Colonic mucosa (tissue), 4 donors: Measurements from ENCODE around the gene EML6. TPM values are rescaled to one million over a fixed set of nuclear protein-coding genes. Genes with fewer than 3 reads are reported as not detected.
A peak's percentile ranks its signal among the peaks of the same experiment; 100 is the strongest.

Source experiments
- DNase-seq: peaks from one replicate; pipeline ENCODE4 v3.0.0-alpha.2; 2020
- H3K27ac ChIP-seq: fragments of 200-600 bp; one replicate; pipeline ENCODE4 v1.8.0; 2021
- H3K27me3 ChIP-seq: fragments of 200-600 bp; one replicate; pipeline ENCODE4 v1.8.0; 2021
- H3K36me3 ChIP-seq: fragments of 200-600 bp; one replicate; pipeline ENCODE4 v1.8.0; 2021
- H3K4me1 ChIP-seq: fragments of 200-600 bp; one replicate; pipeline ENCODE4 v1.8.0; 2021; ENCODE audit warnings: mild to moderate bottlenecking
- H3K4me3 ChIP-seq: fragments of 200-600 bp; one replicate; pipeline ENCODE4 v1.8.0; 2021
- H3K9ac ChIP-seq, 2 donors: one replicate each; pipeline ENCODE4 v1.7.0; 2013; ENCODE audit warnings: control low read depth in 2 of 2, low read depth in 2 of 2, low read length in 2 of 2
- H3K9me3 ChIP-seq: fragments of 200-600 bp; one replicate; pipeline ENCODE4 v1.8.0; 2021
- CTCF ChIP-seq: fragments of 200-600 bp; IDR thresholded peaks from one replicate; pipeline ENCODE4 v1.8.0; 2022; ENCODE audit warnings: antibody characterized with exemption, mild to moderate bottlenecking
- intact Hi-C: fragments of 100-400 bp; cut with DNase I; formaldehyde crosslinking; loops from one replicate; pipeline ENCODE4 v1.14.1; 2022
- total RNA-seq, 2 donors: library from RNA; stranded (reverse); fragmentation: NEBNext Ultra II Directional in 1 of 2; extraction: Animal tissue kit (Norgen Biotek cat#: 25700) in 1 of 2; gene quantifications; one replicate each; pipeline ENCODE4 v1.2.1, GENCODE V29; 2021
- donor health status: healthy.
- donor health status: DM: no; HTN: no; CAD: no.
- donor health status: DM: no; HTN: no; CAD: no.

EML6 gene
- total RNA-seq, 2 donors from 2014 or later: 2.1 to 2.5 TPM

GRCh38 chr2:54708584-54709335 lies 14.7 kb upstream of the EML6 start:
- Histone ChIP-seq H3K27ac (peak overlapping the region; percentile 29), H3K27me3 (no peaks in the 10 kb centered on the region), H3K9ac (peak overlapping the region; percentile 48 to 62), H3K4me1 (no peaks in the 10 kb centered on the region), H3K36me3 (no peaks in the 10 kb centered on the region), H3K4me3 (peak overlapping the region; percentile 54), H3K9me3 (no peaks in the 10 kb centered on the region)
- peak; percentile 68 for DNase-seq
- intact Hi-C loops: loop anchor here (5.0 to 10.0 kb wide), 4 partner anchors 41 to 594 kb away; partner anchors contain the start of gene ACYP2
- TF ChIP-seq CTCF: no peak

GRCh38 chr2:54709336-54709809 lies 14.1 kb upstream of the EML6 start:
- no peaks in the 10 kb centered on the region for H3K27me3 ChIP-seq
- H3K9ac ChIP-seq: peak overlapping the region; percentile 48 to 62
- H3K9me3 ChIP-seq: no peaks in the 10 kb centered on the region
- no peaks in the 10 kb centered on the region for H3K36me3 ChIP-seq
- no peak for TF ChIP-seq CTCF
- peak overlapping the region; percentile 29 for H3K27ac ChIP-seq
- intact Hi-C loops: loop anchor here (5.0 to 10.0 kb wide), 4 partner anchors 42 to 595 kb away; partner anchors contain the start of gene ACYP2
- DNase-seq: peak; percentile 75
- no peaks in the 10 kb centered on the region for H3K4me1 ChIP-seq
- H3K4me3 ChIP-seq: peak overlapping the region; percentile 54

- H3K9me3 ChIP-seq: no peaks in the 10 kb centered on the region
- H3K27me3 ChIP-seq: no peaks in the 10 kb centered on the region
- no peak for TF ChIP-seq CTCF
- H3K36me3 ChIP-seq: no peaks in the 10 kb centered on the region
- no peak for DNase-seq
- H3K4me1 ChIP-seq: no peaks in the 10 kb centered on the region
- H3K9ac ChIP-seq: no peak overlapping the region
- intact Hi-C loops: no loop called here
- no peak overlapping the region for H3K4me3 ChIP-seq
- H3K27ac ChIP-seq: no peak overlapping the region
Observed at GRCh38 chr2:54710216-54710615, 13.2 kb upstream of the EML6 start.

- no peaks in the 10 kb centered on the region for H3K4me1 ChIP-seq
- no peak for DNase-seq
- intact Hi-C loops: no loop called here
- no peak for TF ChIP-seq CTCF
- no peak overlapping the region for H3K27ac ChIP-seq
- no peaks in the 10 kb centered on the region for H3K9me3 ChIP-seq
- H3K27me3 ChIP-seq: no peaks in the 10 kb centered on the region
- H3K36me3 ChIP-seq: no peaks in the 10 kb centered on the region
- H3K9ac ChIP-seq: no peak overlapping the region
- H3K4me3 ChIP-seq: no peak overlapping the region
Observed at GRCh38 chr2:54712516-54712915, 10.9 kb upstream of the EML6 start.

GRCh38 chr2:54714996-54715395 lies 8.5 kb upstream of the EML6 start:
- H3K36me3 ChIP-seq: no peaks in the 10 kb centered on the region
- no peak overlapping the region for H3K9ac ChIP-seq
- H3K9me3 ChIP-seq: no peaks in the 10 kb centered on the region
- H3K27me3 ChIP-seq: no peaks in the 10 kb centered on the region
- TF ChIP-seq CTCF: no peak
- no peak overlapping the region for H3K4me3 ChIP-seq
- no peak for DNase-seq
- no peak overlapping the region for H3K27ac ChIP-seq
- H3K4me1 ChIP-seq: no peaks in the 10 kb centered on the region
- intact Hi-C loops: no loop called here
